ENCODE data around the gene DNAJA2. TPM values are rescaled to one million over a fixed set of nuclear protein-coding genes. Genes with fewer than 3 reads are reported as not detected.

DNAJA2 gene
- total RNA-seq, 1 experiment from 2014 or later = 101 TPM

GRCh38 chr16:47019568-47019967 lies 46.1 kb upstream of the DNAJA2 start:
- H3K36me3 Mint-ChIP-seq = no peaks in the 10 kb centered on the region
- peaks cover 15% of the 10 kb centered on the region for H3K4me1 Mint-ChIP-seq
- H3K27me3 Mint-ChIP-seq (ENCODE audit: low read depth) = no peaks in the 10 kb centered on the region
- no peaks in the 10 kb centered on the region for H3K9me3 Mint-ChIP-seq
- TF ChIP-seq FOXK1 (CRISPR knock-in tag; IDR thresholded peaks at IDR 0.05) = no peak
- TF ChIP-seq IRF1 (CRISPR knock-in tag; IDR thresholded peaks at IDR 0.05) = no peak
- TF ChIP-seq ZNF138 (CRISPR knock-in tag; conservative IDR thresholded peaks at IDR 0.05) = no peak
- TF ChIP-seq TEAD1 (CRISPR knock-in tag; IDR thresholded peaks at IDR 0.05) = no peak
- no peak for TF ChIP-seq ZNF121 (CRISPR knock-in tag; IDR thresholded peaks at IDR 0.05)
- TF ChIP-seq, protein P1, sequence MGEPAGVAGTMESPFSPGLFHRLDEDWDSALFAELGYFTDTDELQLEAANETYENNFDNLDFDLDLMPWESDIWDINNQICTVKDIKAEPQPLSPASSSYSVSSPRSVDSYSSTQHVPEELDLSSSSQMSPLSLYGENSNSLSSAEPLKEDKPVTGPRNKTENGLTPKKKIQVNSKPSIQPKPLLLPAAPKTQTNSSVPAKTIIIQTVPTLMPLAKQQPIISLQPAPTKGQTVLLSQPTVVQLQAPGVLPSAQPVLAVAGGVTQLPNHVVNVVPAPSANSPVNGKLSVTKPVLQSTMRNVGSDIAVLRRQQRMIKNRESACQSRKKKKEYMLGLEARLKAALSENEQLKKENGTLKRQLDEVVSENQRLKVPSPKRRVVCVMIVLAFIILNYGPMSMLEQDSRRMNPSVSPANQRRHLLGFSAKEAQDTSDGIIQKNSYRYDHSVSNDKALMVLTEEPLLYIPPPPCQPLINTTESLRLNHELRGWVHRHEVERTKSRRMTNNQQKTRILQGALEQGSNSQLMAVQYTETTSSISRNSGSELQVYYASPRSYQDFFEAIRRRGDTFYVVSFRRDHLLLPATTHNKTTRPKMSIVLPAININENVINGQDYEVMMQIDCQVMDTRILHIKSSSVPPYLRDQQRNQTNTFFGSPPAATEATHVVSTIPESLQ (CRISPR knock-in tag; IDR thresholded peaks at IDR 0.05) = no peak
- no peak for TF ChIP-seq PREB (CRISPR knock-in tag; IDR thresholded peaks at IDR 0.05; ENCODE audit: borderline replicate concordance)
- no peak for TF ChIP-seq SOX15 (CRISPR knock-in tag; IDR thresholded peaks at IDR 0.05)
- no peak for TF ChIP-seq GTF2I (CRISPR knock-in tag; conservative IDR thresholded peaks at IDR 0.05)
- TF ChIP-seq MYBL2 (CRISPR knock-in tag; IDR thresholded peaks at IDR 0.05) = no peak
- TF ChIP-seq TCF7 (CRISPR knock-in tag; IDR thresholded peaks at IDR 0.05; ENCODE audit: low read depth) = no peak
- TF ChIP-seq GRHL2 (CRISPR knock-in tag; IDR thresholded peaks at IDR 0.05; ENCODE audit: insufficient replicate concordance, severe bottlenecking) = no peak
- no peak for TF ChIP-seq AR (CRISPR knock-in tag; IDR thresholded peaks at IDR 0.05)
- TF ChIP-seq ZNF219 (CRISPR knock-in tag; IDR thresholded peaks at IDR 0.05; ENCODE audit: borderline replicate concordance) = no peak
- no peak for TF ChIP-seq ZNF396 (CRISPR knock-in tag; IDR thresholded peaks at IDR 0.05; ENCODE audit: borderline replicate concordance)
- no peak for TF ChIP-seq E2F1 (CRISPR knock-in tag; IDR thresholded peaks at IDR 0.05)
- no peak for TF ChIP-seq OVOL2 (CRISPR knock-in tag; IDR thresholded peaks at IDR 0.05; ENCODE audit: borderline replicate concordance)
- TF ChIP-seq, protein P2, sequence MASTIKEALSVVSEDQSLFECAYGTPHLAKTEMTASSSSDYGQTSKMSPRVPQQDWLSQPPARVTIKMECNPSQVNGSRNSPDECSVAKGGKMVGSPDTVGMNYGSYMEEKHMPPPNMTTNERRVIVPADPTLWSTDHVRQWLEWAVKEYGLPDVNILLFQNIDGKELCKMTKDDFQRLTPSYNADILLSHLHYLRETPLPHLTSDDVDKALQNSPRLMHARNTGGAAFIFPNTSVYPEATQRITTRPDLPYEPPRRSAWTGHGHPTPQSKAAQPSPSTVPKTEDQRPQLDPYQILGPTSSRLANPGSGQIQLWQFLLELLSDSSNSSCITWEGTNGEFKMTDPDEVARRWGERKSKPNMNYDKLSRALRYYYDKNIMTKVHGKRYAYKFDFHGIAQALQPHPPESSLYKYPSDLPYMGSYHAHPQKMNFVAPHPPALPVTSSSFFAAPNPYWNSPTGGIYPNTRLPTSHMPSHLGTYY (CRISPR knock-in tag; IDR thresholded peaks at IDR 0.05) = no peak
- TF ChIP-seq HMGA2 (CRISPR knock-in tag; IDR thresholded peaks at IDR 0.05) = no peak
- DNase-seq (ENCODE audit: low spot score) (no peak), ATAC-seq (no peak)
- POLR2A ChIA-PET = no interaction called here
- CTCF ChIA-PET = interaction anchor here (0.7 to 1.4 kb wide), 6 partner anchors 13 to 166 kb away, joined by 3 to 5 read pairs (median 4); no protein-coding TSS in a partner anchor
- no peak overlapping the region for H3K27ac Mint-ChIP-seq
- H3K4me3 Mint-ChIP-seq = no peak overlapping the region

Measured in WTC11 (cell line).